HEK293T (cell line): ENCODE results near the gene P2RY14.

ENCODE experiments used
- ARNT ChIP-seq: fragments of 450-650 bp; IDR thresholded peaks from 2 replicates; pipeline ENCODE4 v1.6.1; 2017; ENCODE audit warnings: mild to moderate bottlenecking
- BHLHE40 ChIP-seq: fragments of 450-650 bp; IDR thresholded peaks from 2 replicates; pipeline ENCODE4 v1.6.1; 2016; ENCODE audit warnings: mild to moderate bottlenecking, moderate library complexity, borderline replicate concordance
- CTBP1 ChIP-seq: fragments of 450-650 bp; IDR thresholded peaks from 2 replicates; pipeline ENCODE4 v1.6.1; 2016; ENCODE audit warnings: borderline replicate concordance
- ELF4 ChIP-seq: fragments of 450-650 bp; IDR thresholded peaks from 2 replicates; pipeline ENCODE4 v1.6.1; 2017; ENCODE audit warnings: antibody characterized with exemption
- FOXA1 ChIP-seq: fragments of 450-650 bp; IDR thresholded peaks from 2 replicates; pipeline ENCODE4 v1.6.1; 2016; ENCODE audit warnings: mild to moderate bottlenecking
- FOXK2 ChIP-seq: fragments of 450-650 bp; IDR thresholded peaks from 2 replicates; pipeline ENCODE4 v1.6.1; 2016; ENCODE audit warnings: mild to moderate bottlenecking
- FOXM1 ChIP-seq: fragments of 450-650 bp; IDR thresholded peaks from 2 replicates; pipeline ENCODE4 v1.6.1; 2017; ENCODE audit warnings: mild to moderate bottlenecking, borderline replicate concordance
- HDGF ChIP-seq: fragments of 450-650 bp; IDR thresholded peaks from 2 replicates; pipeline ENCODE4 v1.6.1; 2017; ENCODE audit warnings: antibody characterized with exemption, borderline replicate concordance
- LEF1 ChIP-seq: fragments of 450-650 bp; IDR thresholded peaks from 2 replicates; pipeline ENCODE4 v1.6.1; 2017; ENCODE audit warnings: mild to moderate bottlenecking, borderline replicate concordance
- NFRKB ChIP-seq: fragments of 450-650 bp; IDR thresholded peaks from 2 replicates; pipeline ENCODE4 v1.6.1; 2016; ENCODE audit warnings: mild to moderate bottlenecking, moderate library complexity
- PKNOX1 ChIP-seq: fragments of 450-650 bp; IDR thresholded peaks from 2 replicates; pipeline ENCODE4 v1.6.1; 2016
- SP1 ChIP-seq: fragments of 450-650 bp; IDR thresholded peaks from 2 replicates; pipeline ENCODE4 v1.6.1; 2017
- SUZ12 ChIP-seq: fragments of 450-650 bp; IDR thresholded peaks from 2 replicates; pipeline ENCODE4 v1.6.1; 2016; ENCODE audit warnings: mild to moderate bottlenecking
- TARDBP ChIP-seq: fragments of 450-650 bp; IDR thresholded peaks from 2 replicates; pipeline ENCODE4 v1.6.1; 2016

- TF ChIP-seq FOXK2 (no peak), PKNOX1 (no peak), SP1 (no peak), FOXM1 (no peak), ARNT (no peak), LEF1 (no peak), TARDBP (no peak), ELF4 (no peak), SUZ12 (no peak), BHLHE40 (no peak), CTBP1 (no peak), FOXA1 (no peak), NFRKB (no peak), HDGF (no peak)
Measured at GRCh38 chr3:151281671-151282324, 3.5 kb upstream of the P2RY14 start.
